Right lobe of liver (tissue), 6 donors: Measurements from ENCODE around the gene RIPOR2. TPM values are rescaled to one million over a fixed set of nuclear protein-coding genes. Genes with fewer than 3 reads are reported as not detected.
A peak's percentile ranks its signal among the peaks of the same experiment; 100 is the strongest.

ENCODE experiments used
- ATAC-seq, 4 donors: fragments of 200-7000 bp; cut with Tn5 transposase; one replicate each; pipeline ENCODE4 v1.9.1; 2020; ENCODE audit warnings: mild to moderate bottlenecking in 4 of 4, moderate library complexity in 4 of 4
- DNase-seq, 3 donors: peaks; one replicate each; pipeline ENCODE4 v3.0.0-alpha.2; 2020
- H3K27ac ChIP-seq, 3 donors: fragments of 200-600 bp; one replicate each; pipeline ENCODE4 v1.8.0; 2022
- H3K27me3 ChIP-seq, 2 donors: fragments of 200-600 bp; one replicate each; pipeline ENCODE4 v1.8.0; 2022
- H3K36me3 ChIP-seq, 4 donors: fragments of 200-600 bp; sonication (generic) in 1 of 4; one replicate each; pipeline versions ENCODE4 v1.5.1 to v1.8.0; 2017 to 2022; ENCODE audit warnings: control low read depth in 1 of 4
- H3K4me1 ChIP-seq, 4 donors: fragments of 200-600 bp; sonication (generic) in 1 of 4; one replicate each; pipeline versions ENCODE4 v1.5.1 to v1.8.0; 2017 to 2022; ENCODE audit warnings: control low read depth in 1 of 4
- H3K4me3 ChIP-seq, 3 donors: fragments of 200-600 bp; one replicate each; pipeline ENCODE4 v1.8.0; 2022
- H3K9me3 ChIP-seq, 4 donors: fragments of 200-600 bp; sonication (generic) in 1 of 4; one replicate each; pipeline versions ENCODE4 v1.5.1 to v1.8.0; 2017 to 2022; ENCODE audit warnings: control low read depth in 1 of 4
- CTCF ChIP-seq, 4 donors: fragments of 200-600 bp in 3 of 4; fragments of 450-650 bp in 1 of 4; IDR thresholded peaks; one replicate each; pipeline versions ENCODE4 v1.5.1 to v1.8.0; 2016 to 2022; ENCODE audit warnings: antibody characterized with exemption in 4 of 4, mild to moderate bottlenecking in 2 of 4
- POLR2A ChIP-seq: fragments of 450-650 bp; IDR thresholded peaks from one replicate; pipeline ENCODE4 v1.6.1; 2017; ENCODE audit warnings: antibody characterized with exemption, mild to moderate bottlenecking
- WGBS: methylation state at CpG from one replicate; pipeline ENCODE4 v1.1.6; 2018; ENCODE audit warnings: low coverage, low lambda C conversion rate; ENCODE audit not compliant: insufficient coverage; ENCODE audit errors: missing lambda C conversion rate; 5-methylcytosine and 5-hydroxymethylcytosine counted together
- intact Hi-C, 2 donors: fragments of 100-400 bp; cut with DNase I; formaldehyde crosslinking; loops; one replicate each; pipeline versions ENCODE4 v1.11.2 to v1.14.1; 2022
- total RNA-seq, 6 experiments: library from RNA; depleted of rRNA in 2 of 6; stranded (reverse); fragments of >200 nt in 2 of 6; fragmentation: NEBNext Ultra II Directional in 3 of 6; extraction: Animal tissue kit (Norgen Biotek cat#: 25700) in 3 of 6; gene quantifications; one replicate each; pipeline versions ENCODE4 v1.1.0 to v1.2.4, GENCODE V29; 2016 to 2023
- donor health status: DM: no; HTN: yes; CAD: no.
- donor health status: DM: no; HTN: no; CAD: no.
- donor health status: DM: no; HTN: no; CAD: no.
- donor health status: DM: no; HTN: yes; CAD: no.
- donor health status: DM: no; HTN: yes; CAD: no.

Gene RIPOR2
- total RNA-seq, 6 experiments from 2014 or later: 1.8 to 4.6 (median 3.5) TPM

- no peaks in the 10 kb centered on the region for H3K4me1 ChIP-seq
- intact Hi-C loops: no loop called here
- DNase-seq (no peak), ATAC-seq (no peak)
- H3K9me3 ChIP-seq: no peaks in the 10 kb centered on the region
- 72% methylated on average over 2 of the region's 2 CpGs for WGBS
- no peak overlapping the region for H3K4me3 ChIP-seq
- H3K36me3 ChIP-seq: no peaks in the 10 kb centered on the region
- TF ChIP-seq CTCF (IDR thresholded peaks at IDR 0.05) (no peak), POLR2A (no peak)
- H3K27ac ChIP-seq: no peak overlapping the region
- no peaks in the 10 kb centered on the region for H3K27me3 ChIP-seq
Measured at GRCh38 chr6:24922814-24923213, 12.9 kb downstream of the RIPOR2 start.

DNA sequence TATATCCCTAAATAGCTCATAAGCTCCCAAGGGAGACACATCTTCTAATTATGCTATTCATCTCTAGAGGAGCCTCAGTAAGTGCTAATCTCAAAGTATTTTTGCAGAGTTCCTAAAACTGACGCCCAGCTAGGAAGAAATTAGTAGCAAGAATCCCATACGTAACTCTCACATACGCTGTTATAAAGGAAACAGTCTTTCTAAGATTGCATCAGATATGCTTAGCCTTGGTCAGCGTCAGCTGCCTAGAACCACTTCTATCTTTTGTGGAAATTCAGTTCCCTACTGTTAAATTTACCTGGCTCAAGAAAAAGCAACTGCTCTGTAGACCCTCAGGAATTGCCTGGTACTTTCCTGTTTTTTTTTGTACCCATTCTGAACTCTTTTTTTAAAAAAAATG, 13.6 kb downstream of the RIPOR2 start:
- H3K4me1 ChIP-seq: no peaks in the 10 kb centered on the region
- peak in 2 of 4 donors; percentile 33 to 42 for ATAC-seq
- no peaks in the 10 kb centered on the region for H3K9me3 ChIP-seq
- H3K27me3 ChIP-seq: no peaks in the 10 kb centered on the region
- TF ChIP-seq POLR2A (no peak), CTCF (IDR thresholded peaks at IDR 0.05) (no peak)
- 72% methylated on average over 4 of the region's 4 CpGs for WGBS
- H3K27ac ChIP-seq: no peak overlapping the region
- intact Hi-C loops: no loop called here
- DNase-seq: no peak
- H3K4me3 ChIP-seq: no peak overlapping the region
- no peaks in the 10 kb centered on the region for H3K36me3 ChIP-seq

GRCh38 chr6:24920136-24920535, 15.6 kb downstream of the RIPOR2 start:
- Histone ChIP-seq H3K4me3 (no peak overlapping the region), H3K27ac (no peak overlapping the region), H3K27me3 (no peaks in the 10 kb centered on the region), H3K4me1 (no peaks in the 10 kb centered on the region), H3K9me3 (no peaks in the 10 kb centered on the region), H3K36me3 (no peaks in the 10 kb centered on the region)
- TF ChIP-seq POLR2A: no peak
- TF ChIP-seq CTCF (IDR thresholded peaks at IDR 0.05): no peak
- intact Hi-C loops: no loop called here
- ATAC-seq (no peak), DNase-seq (no peak)

- H3K36me3 ChIP-seq: no peaks in the 10 kb centered on the region
- intact Hi-C loops: no loop called here
- H3K4me3 ChIP-seq: no peak overlapping the region
- ATAC-seq: peak in 2 of 4 donors; percentile 14 to 44
- no peak overlapping the region for H3K27ac ChIP-seq
- H3K27me3 ChIP-seq: no peaks in the 10 kb centered on the region
- H3K4me1 ChIP-seq: no peaks in the 10 kb centered on the region
- no peaks in the 10 kb centered on the region for H3K9me3 ChIP-seq
- 39% methylated on average over 10 of the region's 12 CpGs for WGBS
- no peak for TF ChIP-seq POLR2A
- no peak for TF ChIP-seq CTCF (IDR thresholded peaks at IDR 0.05)
- peak in 1 of 3 donors; percentile 35 for DNase-seq
Measured at GRCh38 chr6:24919056-24919892, 16.5 kb downstream of the RIPOR2 start.
